WI38 (cell line): ENCODE results near the gene PHF24.
"Not testable (repeated sequence)": the region's sequence is repeated elsewhere in the genome, so short reads cannot be mapped to it uniquely, and the experiment has no call there.

Source experiments
- H3K4me3 ChIP-seq: 2 replicates; pipeline ENCODE4 v1.5.1; 2011; ENCODE audit warnings: low read depth, mild to moderate bottlenecking, control low read depth, low read length
- CTCF ChIP-seq: IDR thresholded peaks from 2 replicates; pipeline ENCODE4 v1.5.1; 2012; ENCODE audit warnings: low read depth, mild to moderate bottlenecking, control low read depth, low read length

The PHF24 gene

DNA sequence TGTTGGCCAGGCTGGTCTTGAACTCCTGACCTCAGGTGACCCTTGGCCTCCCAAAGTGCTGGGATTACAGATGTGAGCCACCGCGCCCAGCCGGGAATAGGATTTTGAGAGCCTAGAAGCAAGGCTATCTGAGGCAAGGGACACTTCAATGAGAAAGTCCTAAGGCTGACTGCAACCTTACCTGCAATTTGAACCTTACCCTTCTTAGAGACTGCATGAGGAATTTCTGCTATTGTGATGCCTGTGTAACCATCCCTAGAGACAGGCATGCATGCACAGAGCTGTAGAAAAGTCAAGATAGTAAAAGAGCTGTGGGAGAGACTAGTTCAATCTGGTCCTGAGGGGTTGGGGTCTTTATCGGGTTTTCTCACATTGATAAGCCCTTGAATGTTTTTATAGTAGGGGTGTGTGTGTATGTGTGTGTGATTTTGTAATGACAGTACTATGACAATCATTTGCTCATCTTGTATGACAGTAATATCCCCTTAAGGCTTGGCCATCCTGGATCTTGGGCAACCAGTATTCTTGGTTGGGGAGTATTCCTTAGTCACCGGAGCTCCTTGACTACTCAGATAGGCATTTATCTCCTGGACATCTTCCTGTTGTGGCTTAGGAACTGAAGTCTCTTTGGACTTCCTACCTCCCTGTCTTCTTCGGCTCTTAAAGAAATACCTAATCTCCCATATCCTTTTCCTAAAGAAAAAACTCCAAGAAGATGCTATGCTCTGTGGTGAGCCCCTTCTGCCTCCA, 42.6 kb downstream of the PHF24 start:
- no peak for TF ChIP-seq CTCF
- H3K4me3 ChIP-seq = no peak overlapping the region

DNA sequence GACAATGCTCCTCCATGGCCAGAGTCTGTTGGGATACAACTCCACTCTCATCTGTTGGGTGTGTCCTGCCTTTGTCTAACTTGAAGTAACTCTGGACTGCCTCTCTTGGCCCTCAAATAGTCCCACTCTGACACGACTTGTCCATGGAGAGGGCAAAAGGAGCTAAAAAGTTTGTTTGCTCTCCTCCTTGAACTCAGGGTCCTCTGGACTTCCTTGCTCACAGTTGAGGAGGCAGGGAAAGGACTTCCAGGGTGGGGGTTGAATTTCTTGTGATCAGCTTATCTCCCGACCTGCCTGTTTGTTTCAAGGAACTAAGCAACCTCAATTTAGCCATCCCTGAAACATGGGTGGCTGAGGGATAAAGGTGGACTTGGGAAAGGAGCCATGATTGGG, 43.2 kb downstream of the PHF24 start:
- no peak for TF ChIP-seq CTCF
- H3K4me3 ChIP-seq = no peak overlapping the region

GRCh38 chr9:35001803-35002502, 43.9 kb downstream of the PHF24 start:
- TF ChIP-seq CTCF = no peak
- no peak overlapping the region for H3K4me3 ChIP-seq

GRCh38 chr9:35002623-35003022, 44.5 kb downstream of the PHF24 start:
- no peak for TF ChIP-seq CTCF
- no peak overlapping the region for H3K4me3 ChIP-seq

DNA sequence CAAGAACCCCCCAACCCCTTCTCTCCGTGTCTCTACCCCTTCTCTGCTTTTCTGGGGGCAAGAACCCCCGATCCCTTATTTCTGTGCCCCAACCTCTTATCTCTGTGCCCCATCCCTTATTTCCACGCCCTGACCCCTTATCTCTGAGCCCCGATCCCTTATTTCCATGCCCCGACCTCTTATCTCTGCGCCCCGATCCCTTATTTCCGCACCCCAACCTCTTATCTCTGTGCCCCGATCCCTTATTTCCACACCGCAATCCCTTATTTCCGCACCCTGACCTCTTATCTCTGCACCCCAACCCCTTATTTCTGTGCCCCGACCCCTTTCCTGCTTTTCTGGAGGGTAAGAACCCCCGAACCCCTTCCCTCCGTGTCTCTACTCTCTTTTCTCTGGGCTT, 46.2 kb downstream of the PHF24 start:
- not testable (repeated sequence) for H3K4me3 ChIP-seq

GRCh38 chr9:35010351-35010958, 52.4 kb downstream of the PHF24 start:
- H3K4me3 ChIP-seq = no peak overlapping the region
- TF ChIP-seq CTCF = no peak

GRCh38 chr9:35014517-35014916, 56.4 kb downstream of the PHF24 start:
- TF ChIP-seq CTCF = no peak
- no peak overlapping the region for H3K4me3 ChIP-seq

- H3K4me3 ChIP-seq = not testable (repeated sequence)
These were observed 65.4 kb downstream of the PHF24 start for GRCh38 chr9:35023443-35023842.
